Body of pancreas (tissue), 4 donors: ENCODE data around the gene GALE. TPM values are rescaled to one million over a fixed set of nuclear protein-coding genes. Genes with fewer than 3 reads are reported as not detected.
A peak's percentile ranks its signal among the peaks of the same experiment; 100 is the strongest.
"Not testable (repeated sequence)": the region's sequence is repeated elsewhere in the genome, so short reads cannot be mapped to it uniquely, and the experiment has no call there.

Experiments
- ATAC-seq: fragments of 150-250 bp; one replicate; pipeline ENCODE4 v1.9.1; 2016
- DNase-seq, 4 donors: peaks; one replicate each; pipeline ENCODE4 v3.0.0-alpha.2; 2019
- H3K27ac ChIP-seq, 4 donors: fragments of 200-600 bp; sonication (generic); 1 replicate in 3 of 4; 2 replicates in 1 of 4; pipeline versions ENCODE4 v1.5.1 to v1.6.1; 2016 to 2019; ENCODE audit warnings: mild to moderate bottlenecking in 1 of 4, mixed read lengths in 1 of 4, moderate library complexity in 1 of 4
- H3K27me3 ChIP-seq, 2 donors: fragments of 200-600 bp; sonication (generic); one replicate each; pipeline ENCODE4 v1.6.0; 2016; ENCODE audit warnings: mild to moderate bottlenecking in 1 of 2
- H3K36me3 ChIP-seq, 2 donors: fragments of 200-600 bp; sonication (generic); replicated peaks in 1 of 2; 2 replicates each; pipeline ENCODE4 v1.5.1; 2016; ENCODE audit warnings: low read depth in 2 of 2; ENCODE audit not compliant: insufficient read depth in 1 of 2
- H3K4me1 ChIP-seq: fragments of 200-600 bp; sonication (generic); one replicate; pipeline ENCODE4 v1.6.0; 2016
- H3K4me3 ChIP-seq, 2 donors: fragments of 200-600 bp; sonication (generic); 1 replicate in 1 of 2; 2 replicates in 1 of 2; pipeline ENCODE4 v1.5.1; 2016 to 2019
- H3K9me3 ChIP-seq, 3 donors: fragments of 200-600 bp; sonication (generic); 1 replicate in 2 of 3; 2 replicates in 1 of 3; pipeline ENCODE4 v1.5.1; 2016
- CTCF ChIP-seq, 7 experiments: fragments of 450-650 bp in 4 of 7; fragments of 200-600 bp in 3 of 7; sonication (generic) in 3 of 7; IDR thresholded peaks; one replicate each; pipeline ENCODE4 v1.5.1; 2016 to 2019; ENCODE audit warnings: antibody characterized with exemption in 7 of 7
- POLR2A ChIP-seq, 3 donors: fragments of 450-650 bp; IDR thresholded peaks; one replicate each; pipeline ENCODE4 v1.6.1; 2016; ENCODE audit warnings: antibody characterized with exemption in 3 of 3, mild to moderate bottlenecking in 2 of 3
- WGBS, 2 donors: methylation state at CpG; one replicate each; pipeline ENCODE4 v1.1.5; 2017; 5-methylcytosine and 5-hydroxymethylcytosine counted together
- intact Hi-C: fragments of 100-400 bp; cut with DNase I; formaldehyde crosslinking; loops from one replicate; pipeline ENCODE4 v1.15.1; 2023
- total RNA-seq, 2 donors: library from RNA; depleted of rRNA; stranded (reverse); fragments of >200 nt; gene quantifications; one replicate each; pipeline ENCODE4 v1.1.0, GENCODE V29; 2016

The GALE gene
- total RNA-seq, 2 donors from 2014 or later = 29.3 to 32.7 TPM

GRCh38 chr1:23843644-23844043 lies 43.1 kb upstream of the GALE start:
- 89 to 95% methylated on average over 5 of the region's 5 CpGs for WGBS, 2 donors
- DNase-seq (no peak), ATAC-seq (no peak)
- Histone ChIP-seq H3K27ac (no peak overlapping the region), H3K36me3 (peaks cover 0 to 2% of the 10 kb centered on the region in 2 donors), H3K4me3 (no peak overlapping the region), H3K27me3 (no peaks in the 10 kb centered on the region), H3K9me3 (no peaks in the 10 kb centered on the region), H3K4me1 (peaks cover 4% of the 10 kb centered on the region)
- TF ChIP-seq CTCF (IDR thresholded peaks at IDR 0.05) = no peak
- TF ChIP-seq POLR2A (IDR thresholded peaks at IDR 0.05) = no peak
- intact Hi-C loops = no loop called here

GRCh38 chr1:23838401-23838866 lies 37.9 kb upstream of the GALE start:
- H3K4me3 ChIP-seq = no peak overlapping the region
- peaks cover 13% of the 10 kb centered on the region for H3K4me1 ChIP-seq
- ATAC-seq (peak; percentile 97), DNase-seq (peak; percentile 66 to 71 (median 68))
- no peaks in the 10 kb centered on the region for H3K36me3 ChIP-seq
- no peaks in the 10 kb centered on the region for H3K27me3 ChIP-seq
- H3K27ac ChIP-seq = no peak overlapping the region
- WGBS, 2 donors = 0 to 1% methylated on average over 3 to 21 of the region's 21 CpGs
- intact Hi-C loops = no loop called here
- no peaks in the 10 kb centered on the region for H3K9me3 ChIP-seq
- TF ChIP-seq CTCF (IDR thresholded peaks at IDR 0.05) (peak in 1 of 7 experiments; percentile 8), POLR2A (IDR thresholded peaks at IDR 0.05) (no peak)

- ATAC-seq = no peak
- Histone ChIP-seq H3K4me3 (no peak overlapping the region), H3K9me3 (no peaks in the 10 kb centered on the region), H3K36me3 (no peaks in the 10 kb centered on the region), H3K27ac (no peak overlapping the region), H3K27me3 (no peaks in the 10 kb centered on the region), H3K4me1 (peaks cover 13% of the 10 kb centered on the region)
- 5 to 7% methylated on average over 11 to 13 of the region's 13 CpGs for WGBS, 2 donors
- peak in 1 of 4 donors; percentile 2 for DNase-seq
- TF ChIP-seq POLR2A (IDR thresholded peaks at IDR 0.05) (no peak), CTCF (IDR thresholded peaks at IDR 0.05) (no peak)
- intact Hi-C loops = no loop called here
These were observed 37.4 kb upstream of the GALE start for GRCh38 chr1:23837908-23838307.

- no peak for DNase-seq
- H3K36me3 ChIP-seq = no peaks in the 10 kb centered on the region
- no peak overlapping the region for H3K4me3 ChIP-seq
- 57 to 60% methylated on average over 3 of the region's 3 CpGs for WGBS, 2 donors
- H3K27me3 ChIP-seq = no peaks in the 10 kb centered on the region
- intact Hi-C loops = no loop called here
- H3K27ac ChIP-seq = no peak overlapping the region
- peaks cover 13% of the 10 kb centered on the region for H3K4me1 ChIP-seq
- TF ChIP-seq POLR2A (IDR thresholded peaks at IDR 0.05) (no peak), CTCF (IDR thresholded peaks at IDR 0.05) (no peak)
- ATAC-seq = no peak
- H3K9me3 ChIP-seq = no peaks in the 10 kb centered on the region
These were observed 35.5 kb upstream of the GALE start for GRCh38 chr1:23836037-23836436.

GRCh38 chr1:23834156-23834555 lies 33.6 kb upstream of the GALE start:
- H3K4me1 ChIP-seq = peaks cover 13% of the 10 kb centered on the region
- H3K4me3 ChIP-seq, H3K27me3 ChIP-seq, H3K9me3 ChIP-seq, H3K36me3 ChIP-seq, H3K27ac ChIP-seq, intact Hi-C loops, DNase-seq, ATAC-seq: not testable (repeated sequence)
- 69 to 72% methylated on average over 6 of the region's 6 CpGs for WGBS, 2 donors
